Keratinocyte (primary cell): ENCODE measurements around the gene BMS1. TPM values are rescaled to one million over a fixed set of nuclear protein-coding genes. Genes with fewer than 3 reads are reported as not detected.

Experiments
- DNase-seq: peaks from one replicate; pipeline ENCODE4 v3.0.0-alpha.2; 2011; ENCODE audit warnings: low read depth, missing footprints, low spot score
- FAIRE-seq: peaks from 2 replicates; lab custom pipeline; 2011; peaks lifted over from hg19 to GRCh38; lab: Jason Lieb, UNC
- H2AFZ ChIP-seq: 2 replicates; pipeline ENCODE4 v1.6.0; 2012; ENCODE audit warnings: low read length, control low read depth, inconsistent platforms; ENCODE audit not compliant: control insufficient read depth
- H3K27ac ChIP-seq: 2 replicates; pipeline ENCODE4 v1.5.1; 2011; ENCODE audit warnings: low read length; ENCODE audit not compliant: control insufficient read depth, insufficient read depth
- H3K27me3 ChIP-seq: 3 replicates; pipeline ENCODE4 v1.6.0; 2011; ENCODE audit warnings: low read length; ENCODE audit not compliant: control insufficient read depth, insufficient read depth; ENCODE audit errors: extremely low read depth
- H3K36me3 ChIP-seq, 2 experiments: 2 replicates in 1 of 2; 3 replicates in 1 of 2; pipeline ENCODE4 v1.5.1; 2011; ENCODE audit warnings: low read length in 2 of 2, mild to moderate bottlenecking in 1 of 2; ENCODE audit not compliant: control insufficient read depth in 2 of 2, insufficient read depth in 2 of 2; ENCODE audit errors: extremely low read depth in 1 of 2
- H3K4me1 ChIP-seq: 3 replicates; pipeline ENCODE4 v1.5.1; 2011; ENCODE audit warnings: low read length; ENCODE audit not compliant: control insufficient read depth, insufficient read depth; ENCODE audit errors: extremely low read depth
- H3K4me2 ChIP-seq: 3 replicates; pipeline ENCODE4 v1.6.0; 2011; ENCODE audit warnings: low read depth, low read length; ENCODE audit not compliant: control insufficient read depth, insufficient read depth; ENCODE audit errors: extremely low read depth
- H3K4me3 ChIP-seq, 3 experiments: fragments of 200-600 bp in 1 of 3; sonication (generic) in 1 of 3; 2 replicates in 2 of 3; 3 replicates in 1 of 3; pipeline ENCODE4 v1.5.1; 2011 to 2016; ENCODE audit warnings: low read length in 3 of 3, mild to moderate bottlenecking in 3 of 3, control low read depth in 2 of 3, inconsistent platforms in 1 of 3, low read depth in 1 of 3, mixed read lengths in 1 of 3, mixed run types in 1 of 3, moderate library complexity in 1 of 3; ENCODE audit not compliant: control insufficient read depth in 2 of 3, insufficient read depth in 2 of 3; ENCODE audit errors: extremely low read depth in 1 of 3
- H3K79me2 ChIP-seq: 2 replicates; pipeline ENCODE4 v1.6.0; 2012; ENCODE audit warnings: low read length; ENCODE audit not compliant: control insufficient read depth, insufficient read depth
- H3K9ac ChIP-seq: 3 replicates; pipeline ENCODE4 v1.6.0; 2011; ENCODE audit warnings: low read length; ENCODE audit not compliant: control insufficient read depth, insufficient read depth; ENCODE audit errors: extremely low read depth
- H3K9me1 ChIP-seq: 3 replicates; pipeline ENCODE4 v1.6.0; 2011; ENCODE audit warnings: low read length; ENCODE audit not compliant: control insufficient read depth, insufficient read depth; ENCODE audit errors: extremely low read depth
- H3K9me3 ChIP-seq: 2 replicates; pipeline ENCODE4 v1.5.1; 2012; ENCODE audit warnings: low read depth, low read length; ENCODE audit not compliant: control insufficient read depth
- H4K20me1 ChIP-seq: 3 replicates; pipeline ENCODE4 v1.6.0; 2011; ENCODE audit warnings: low read length; ENCODE audit not compliant: control insufficient read depth, insufficient read depth; ENCODE audit errors: extremely low read depth
- CTCF ChIP-seq, 3 experiments: IDR thresholded peaks in 1 of 3; conservative IDR thresholded peaks in 1 of 3; optimal IDR thresholded peaks in 1 of 3; 2 replicates in 2 of 3; 3 replicates in 1 of 3; pipeline versions ENCODE3 to v1.5.1; 2011; ENCODE audit warnings: low read length in 3 of 3, mild to moderate bottlenecking in 3 of 3, moderate library complexity in 2 of 3, control low read depth in 1 of 3, inconsistent platforms in 1 of 3; ENCODE audit not compliant: insufficient read depth in 2 of 3; ENCODE audit errors: extremely low read depth in 1 of 3
- EZH2 ChIP-seq: IDR thresholded peaks from one replicate; pipeline ENCODE4 v1.6.1; 2012; ENCODE audit warnings: inconsistent platforms, mild to moderate bottlenecking, low read length, moderate library complexity
- dilution Hi-C: fragments of 300-500 bp; cut with MboI; formaldehyde crosslinking; loops from one replicate; pipeline ENCODE4 v1.7.0; 2020; ENCODE audit warnings: low sequenced_read_pairs; ENCODE audit not compliant: extremely low pct_ligation_motif_present
- polyA plus RNA-seq, 5 experiments: library from polyadenylated mRNA; depleted of rRNA in 3 of 5; stranded (reverse) in 3 of 5; stranded (forward) in 1 of 5; unstranded in 1 of 5; fragments of >200 nt; gene quantifications; 1 replicate in 1 of 5; 2 replicates in 3 of 5; 3 replicates in 1 of 5; pipeline versions ENCODE4 v1.2.1 to v1.2.3, GENCODE V29; 2011 to 2012; ENCODE audit warnings: missing spikeins in 2 of 5, low read depth in 1 of 5, low replicate concordance in 1 of 5

Gene BMS1
- polyA plus RNA-seq, 1 donor (not counting 4 experiments of a cell fraction or from before 2014, with no cell fraction given) = 11.4 TPM

- dilution Hi-C loops = no loop called here
- DNase-seq (no peak), FAIRE-seq (no peak)
- no peaks in the 10 kb centered on the region for H3K27me3 ChIP-seq
- H3K9ac ChIP-seq = no peak overlapping the region
- H3K4me2 ChIP-seq = no peak overlapping the region
- no peak overlapping the region for H3K27ac ChIP-seq
- H4K20me1 ChIP-seq = no peaks in the 10 kb centered on the region
- no peak for TF ChIP-seq CTCF (optimal IDR thresholded peaks at IDR 0.05 in 1 of 3, IDR thresholded peaks at IDR 0.05 in 1 of 3, conservative IDR thresholded peaks at IDR 0.05 in 1 of 3; ENCODE audit: extremely low read depth in 1 of 3, insufficient read depth in 2 of 3, low read length in 3 of 3)
- no peak for TF ChIP-seq EZH2
- no peaks in the 10 kb centered on the region for H3K79me2 ChIP-seq
- H3K9me1 ChIP-seq = no peaks in the 10 kb centered on the region
- no peaks in the 10 kb centered on the region for H3K9me3 ChIP-seq
- no peak overlapping the region for H3K4me3 ChIP-seq
- H3K36me3 ChIP-seq = no peaks in the 10 kb centered on the region
- no peaks in the 10 kb centered on the region for H3K4me1 ChIP-seq
- H2AFZ ChIP-seq = no peak overlapping the region
Measured at GRCh38 chr10:42874713-42875387, 92.3 kb downstream of the BMS1 start.

GRCh38 chr10:42875388-42875755, 92.8 kb downstream of the BMS1 start:
- H3K27ac ChIP-seq = no peak overlapping the region
- FAIRE-seq (no peak), DNase-seq (no peak)
- dilution Hi-C loops = no loop called here
- H3K9me1 ChIP-seq = no peaks in the 10 kb centered on the region
- no peaks in the 10 kb centered on the region for H4K20me1 ChIP-seq
- TF ChIP-seq EZH2 (no peak), CTCF (optimal IDR thresholded peaks at IDR 0.05 in 1 of 3, IDR thresholded peaks at IDR 0.05 in 1 of 3, conservative IDR thresholded peaks at IDR 0.05 in 1 of 3; ENCODE audit: extremely low read depth in 1 of 3, insufficient read depth in 2 of 3, low read length in 3 of 3) (no peak)
- no peaks in the 10 kb centered on the region for H3K27me3 ChIP-seq
- no peak overlapping the region for H3K4me3 ChIP-seq
- no peaks in the 10 kb centered on the region for H3K9me3 ChIP-seq
- no peaks in the 10 kb centered on the region for H3K36me3 ChIP-seq
- no peak overlapping the region for H2AFZ ChIP-seq
- H3K79me2 ChIP-seq = no peaks in the 10 kb centered on the region
- H3K4me2 ChIP-seq = no peak overlapping the region
- no peak overlapping the region for H3K9ac ChIP-seq
- no peaks in the 10 kb centered on the region for H3K4me1 ChIP-seq
